HG03196 (cell line): Measurements from ENCODE around the gene SEH1L.
"Not testable (repeated sequence)": the region's sequence is repeated elsewhere in the genome, so short reads cannot be mapped to it uniquely, and the experiment has no call there.

ENCODE experiments used
- ATAC-seq: cut with Tn5 transposase; IDR thresholded peaks from one replicate; pipeline ENCODE4 v1.9.1; 2021; ENCODE audit not compliant: unreplicated experiment

Gene SEH1L

DNA sequence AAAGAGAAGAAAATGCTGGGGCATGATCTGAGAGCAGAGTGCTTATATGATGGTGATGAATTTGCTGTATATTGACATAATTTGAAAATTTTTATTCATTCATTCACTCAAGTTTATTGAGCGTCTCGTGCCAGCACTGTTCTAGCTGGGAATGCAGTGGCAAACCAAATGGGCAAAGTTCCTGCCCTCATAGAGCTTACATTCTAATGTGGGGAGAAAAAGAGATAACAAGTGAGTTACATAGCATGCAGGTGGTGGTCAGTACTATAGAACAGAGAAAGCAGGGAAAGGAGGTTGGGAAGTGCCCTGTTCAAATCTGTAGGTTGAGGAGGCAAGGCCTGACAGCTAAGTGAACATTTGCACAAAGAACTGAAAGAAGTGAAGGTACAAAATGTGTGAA, 47.6 kb downstream of the SEH1L start:
- no peak for ATAC-seq

DNA sequence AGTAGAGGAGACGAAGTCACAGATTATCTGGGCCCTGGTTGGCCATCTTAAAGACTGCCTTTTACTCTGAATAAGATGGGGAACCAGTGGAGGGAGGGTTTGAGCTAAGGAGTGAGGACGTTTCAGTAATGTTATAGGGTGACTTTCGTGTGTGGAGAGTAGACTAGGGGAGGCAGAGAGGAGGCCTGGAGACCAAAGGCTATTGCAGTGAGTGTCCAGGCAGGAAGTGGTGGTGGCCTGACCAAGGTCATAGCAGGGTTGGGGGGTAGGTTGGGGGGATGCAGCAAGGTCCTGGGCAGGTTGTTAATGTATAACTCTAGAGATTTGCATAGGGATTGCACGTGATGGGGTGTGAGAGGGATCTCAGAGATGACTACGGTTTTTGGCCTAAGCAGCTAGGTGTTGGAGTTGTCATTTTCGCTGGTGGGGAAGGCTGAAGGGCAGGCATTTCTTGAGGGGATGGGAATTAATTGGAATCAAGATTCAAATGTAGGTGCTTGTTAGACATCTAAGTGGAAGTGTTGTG, 48.2 kb downstream of the SEH1L start:
- no peak for ATAC-seq

DNA sequence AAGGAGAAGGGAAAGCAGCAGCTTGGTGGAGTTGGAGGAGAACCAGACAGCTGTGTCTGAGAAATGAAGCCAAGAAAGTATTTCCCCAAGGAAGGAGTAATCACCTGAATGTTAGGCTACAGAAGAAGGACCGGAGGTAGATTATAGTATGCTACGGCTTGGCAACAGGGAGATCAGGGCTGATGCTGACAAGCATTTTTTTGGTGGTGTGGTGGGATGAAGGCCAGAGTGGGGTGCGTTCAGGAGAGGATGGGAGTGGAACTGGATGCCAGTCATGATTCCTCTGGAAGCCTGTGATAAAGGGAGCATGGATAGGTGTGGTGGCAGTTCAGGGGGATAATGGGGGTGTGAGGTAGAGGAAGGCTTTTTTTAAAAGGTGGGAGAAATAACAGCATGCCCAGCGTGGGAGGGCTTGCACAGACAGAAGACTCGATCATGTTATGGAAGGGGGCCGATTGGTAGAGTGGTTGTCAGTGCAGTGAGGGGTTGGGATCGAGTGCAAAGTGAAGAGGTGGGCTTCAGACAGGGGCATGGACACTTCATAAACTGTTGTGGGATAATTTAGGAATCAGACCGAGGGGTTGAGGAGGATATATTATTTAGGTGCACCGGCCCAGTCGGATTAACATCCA, 49.0 kb downstream of the SEH1L start:
- no peak for ATAC-seq

DNA sequence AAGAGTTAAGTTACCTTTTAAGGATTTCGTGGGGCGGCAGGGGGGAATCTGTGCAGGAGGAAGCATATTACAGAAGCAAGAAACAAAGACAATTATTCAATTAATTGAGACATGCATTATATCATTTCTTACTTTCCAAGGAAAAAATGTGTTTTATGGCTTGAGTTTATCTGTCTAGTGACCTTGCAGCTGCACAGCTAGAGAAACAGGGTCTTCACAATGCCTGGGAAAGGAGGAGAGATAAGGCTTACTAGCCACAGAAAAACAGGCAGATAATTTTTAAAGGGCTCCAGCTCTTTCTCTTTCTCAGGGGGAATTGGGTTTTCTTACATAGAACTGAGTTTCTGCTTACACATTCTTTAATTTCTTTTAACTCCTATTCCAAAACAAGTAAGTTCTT, 49.5 kb downstream of the SEH1L start:
- not testable (repeated sequence) for ATAC-seq

DNA sequence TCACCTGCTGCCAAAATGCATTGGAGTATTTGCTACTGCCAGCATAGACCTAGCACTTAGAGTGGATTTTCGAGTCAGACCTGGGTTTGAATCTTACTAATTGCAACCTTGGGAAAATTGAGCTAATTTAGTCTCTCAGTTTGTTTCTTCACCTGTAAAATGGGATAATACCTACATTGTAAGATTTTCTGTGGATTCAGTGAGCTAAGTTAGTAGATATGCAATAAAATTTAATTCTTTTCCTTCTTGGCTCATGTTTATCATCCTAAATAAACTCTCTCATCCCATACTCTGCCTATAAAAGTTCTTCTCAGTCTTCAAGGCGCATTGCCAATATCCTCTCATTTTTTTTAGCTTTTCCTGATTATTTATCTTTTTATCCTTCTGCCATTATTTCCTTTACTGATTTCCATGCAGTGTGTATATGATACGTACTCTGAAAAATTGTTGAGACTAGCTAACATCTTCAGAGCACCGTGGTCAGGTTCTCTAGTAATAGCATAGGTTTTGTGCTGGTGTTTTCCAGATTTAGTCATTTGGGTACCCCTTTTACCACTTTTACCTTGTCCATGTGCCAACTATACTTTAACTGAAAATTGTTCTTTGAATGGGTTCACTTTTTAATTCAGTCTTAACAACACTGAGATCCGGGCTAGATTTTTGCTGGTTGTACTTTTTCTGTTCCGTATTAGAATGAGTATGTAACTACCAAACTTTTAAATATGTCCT, 50.7 kb downstream of the SEH1L start:
- ATAC-seq: no peak

DNA sequence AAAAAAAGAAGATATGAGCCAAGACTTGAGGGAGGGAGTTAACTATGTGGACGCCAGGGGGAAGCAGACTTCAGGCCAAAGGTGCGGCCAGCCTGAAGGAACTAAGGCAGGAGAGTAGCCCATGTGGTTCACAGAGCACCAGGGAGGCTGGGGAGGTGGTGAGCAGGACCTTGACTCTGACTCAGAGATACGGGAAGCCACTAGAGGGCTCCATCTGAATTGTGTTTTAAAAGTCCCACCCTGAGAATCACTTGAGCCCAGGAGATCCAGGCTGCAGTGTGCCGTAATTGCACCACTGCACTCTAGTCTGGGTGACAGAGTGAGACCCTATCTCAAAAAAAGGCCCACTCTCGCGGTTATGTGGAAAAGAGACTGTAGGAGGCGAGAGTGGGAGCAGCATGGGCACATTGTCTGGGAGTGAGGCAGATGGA, 55.7 kb downstream of the SEH1L start:
- ATAC-seq: no peak

DNA sequence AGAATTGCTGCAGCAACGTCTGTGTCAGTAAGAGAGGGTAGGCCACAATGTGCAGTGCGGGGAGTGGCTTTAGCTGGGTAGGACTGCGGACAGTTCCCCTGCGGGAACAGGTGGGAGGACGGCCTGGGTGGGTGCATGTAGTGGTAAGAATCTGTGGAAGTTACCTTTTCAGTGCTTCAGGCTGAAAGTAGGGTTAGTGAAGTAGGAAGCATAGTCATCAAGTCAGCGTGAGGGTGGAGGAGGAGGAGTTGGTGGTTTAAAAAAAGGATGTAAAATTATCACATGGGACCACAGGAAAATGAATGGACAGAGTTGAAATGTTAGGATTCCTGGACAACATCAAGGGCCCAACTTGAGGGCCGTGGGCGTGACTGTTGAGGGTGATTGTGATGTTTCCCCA, 56.6 kb downstream of the SEH1L start:
- no peak for ATAC-seq

DNA sequence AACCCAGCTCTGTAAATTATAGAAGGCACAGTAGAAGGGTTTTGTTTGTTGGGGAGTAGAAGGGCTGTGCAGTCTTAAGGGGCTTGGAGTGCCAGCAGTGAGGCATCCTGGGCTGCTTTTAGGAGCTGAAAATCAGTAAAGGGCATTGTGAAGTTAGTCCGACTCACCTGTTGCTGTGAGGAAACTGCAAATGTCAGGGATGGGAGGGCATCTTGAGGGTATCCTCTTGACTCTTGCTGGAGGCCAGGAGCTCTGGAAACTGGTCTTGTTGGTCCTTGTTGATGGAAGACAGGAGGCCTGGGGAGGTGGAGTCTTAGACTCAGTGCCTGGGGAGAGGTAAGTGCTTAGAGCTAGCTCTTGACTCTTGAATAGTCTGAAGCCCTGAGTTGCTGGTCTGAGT, 57.5 kb downstream of the SEH1L start:
- ATAC-seq: no peak

DNA sequence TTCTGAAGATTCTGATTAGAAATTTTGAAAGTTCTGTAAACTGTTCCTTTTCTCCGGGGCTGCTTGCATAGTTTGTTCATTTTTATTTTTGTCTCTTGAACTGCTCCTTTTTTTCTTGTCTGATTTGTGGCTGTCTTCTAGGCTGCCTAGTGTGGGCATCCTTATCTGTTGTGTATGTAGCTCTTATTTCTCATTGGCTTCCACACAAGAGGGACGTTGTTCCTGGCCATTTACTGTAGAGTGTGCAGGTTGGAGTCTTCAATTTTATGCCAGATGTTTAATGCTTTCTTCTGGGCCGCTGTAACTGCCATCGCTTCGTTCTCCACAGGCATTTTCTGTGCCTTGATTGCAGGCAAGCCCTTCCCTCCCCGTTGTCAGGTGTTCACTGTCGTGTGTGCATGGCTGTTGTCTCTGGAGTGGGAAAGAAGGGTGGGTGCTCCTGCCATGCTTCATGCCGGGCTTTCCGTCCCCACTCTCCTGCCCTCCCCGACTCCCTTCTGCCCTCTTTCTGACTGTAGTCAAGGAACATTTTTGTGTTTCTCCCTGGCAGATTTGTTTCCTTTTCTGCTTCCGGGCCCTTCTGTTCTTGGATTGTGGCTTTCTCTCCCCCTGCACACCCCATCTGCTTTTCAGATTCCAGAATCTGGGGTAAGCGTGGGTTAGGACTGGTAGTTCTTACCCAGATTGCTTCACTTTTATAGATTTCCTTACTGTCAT, 58.9 kb downstream of the SEH1L start:
- no peak for ATAC-seq

DNA sequence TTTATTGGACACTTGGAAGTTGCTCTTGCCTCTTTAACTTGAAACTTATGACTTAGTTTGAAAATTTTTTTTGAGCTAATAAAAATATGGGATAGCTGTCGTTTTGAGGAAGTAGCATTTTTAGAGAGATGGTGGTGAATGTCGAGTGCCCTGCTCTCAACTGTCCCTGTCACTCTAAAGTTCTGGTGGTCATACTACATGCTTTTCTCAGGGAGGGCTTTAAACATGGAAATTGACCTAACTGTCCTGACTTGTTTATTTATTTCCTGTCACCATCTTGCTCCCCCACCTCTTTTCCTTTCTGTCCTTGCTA, 59.4 kb downstream of the SEH1L start:
- ATAC-seq: no peak

DNA sequence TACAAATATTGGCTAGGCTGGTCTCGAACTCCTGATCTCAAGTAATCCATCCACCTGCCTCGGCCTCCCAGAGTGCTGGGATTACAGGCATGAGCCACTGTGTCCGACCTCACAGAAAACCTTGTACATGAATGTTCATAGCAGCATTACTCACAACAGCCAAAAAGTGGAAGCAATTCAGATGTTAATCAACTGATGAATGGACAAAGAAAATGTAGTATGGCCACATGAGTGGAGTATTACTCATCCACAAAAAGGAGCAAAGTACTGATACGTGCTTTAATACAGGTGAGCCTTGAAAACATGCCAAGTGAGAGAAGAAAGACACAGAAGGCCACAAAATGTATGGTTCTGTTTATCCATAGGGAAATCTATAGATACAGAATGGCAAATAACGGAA, 63.9 kb downstream of the SEH1L start:
- ATAC-seq: no peak

DNA sequence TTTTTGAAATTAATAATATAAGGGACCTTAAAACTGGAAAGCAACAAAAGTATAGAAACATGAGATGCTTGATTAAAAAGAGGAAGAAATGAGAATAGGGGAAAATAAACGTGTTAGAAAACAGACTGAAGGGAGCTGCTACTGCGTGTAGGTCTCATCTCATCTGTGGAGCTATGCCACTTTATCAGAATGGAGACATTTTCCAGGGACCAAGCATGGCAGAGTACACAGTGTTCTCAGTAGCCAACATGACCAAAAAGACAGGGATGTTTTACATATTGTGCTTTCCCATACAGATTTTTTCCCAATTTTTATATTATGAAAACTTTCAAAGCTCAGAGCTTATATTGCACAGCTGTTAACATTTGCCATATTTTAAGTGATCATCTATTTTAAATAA, 66.4 kb downstream of the SEH1L start:
- ATAC-seq: no peak

DNA sequence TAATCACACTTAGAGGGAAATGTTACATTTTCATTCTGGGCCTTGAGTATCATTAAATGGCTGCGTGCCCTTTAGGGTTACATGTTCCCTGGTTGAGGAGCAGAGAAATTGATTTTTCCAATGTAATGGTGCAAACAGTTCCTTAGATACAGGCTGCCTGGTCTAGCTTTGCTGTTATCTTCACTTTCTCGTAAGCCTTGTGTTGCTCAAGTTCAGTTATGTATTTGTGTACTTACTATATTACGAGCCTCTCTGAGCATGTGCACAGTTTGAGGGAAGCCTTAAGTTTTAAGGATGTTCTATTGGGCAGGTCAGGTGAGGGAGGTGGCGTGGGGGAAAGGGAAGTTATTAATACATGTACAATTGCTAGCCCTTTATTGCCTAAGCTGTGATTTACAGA, 67.0 kb downstream of the SEH1L start:
- ATAC-seq: no peak

DNA sequence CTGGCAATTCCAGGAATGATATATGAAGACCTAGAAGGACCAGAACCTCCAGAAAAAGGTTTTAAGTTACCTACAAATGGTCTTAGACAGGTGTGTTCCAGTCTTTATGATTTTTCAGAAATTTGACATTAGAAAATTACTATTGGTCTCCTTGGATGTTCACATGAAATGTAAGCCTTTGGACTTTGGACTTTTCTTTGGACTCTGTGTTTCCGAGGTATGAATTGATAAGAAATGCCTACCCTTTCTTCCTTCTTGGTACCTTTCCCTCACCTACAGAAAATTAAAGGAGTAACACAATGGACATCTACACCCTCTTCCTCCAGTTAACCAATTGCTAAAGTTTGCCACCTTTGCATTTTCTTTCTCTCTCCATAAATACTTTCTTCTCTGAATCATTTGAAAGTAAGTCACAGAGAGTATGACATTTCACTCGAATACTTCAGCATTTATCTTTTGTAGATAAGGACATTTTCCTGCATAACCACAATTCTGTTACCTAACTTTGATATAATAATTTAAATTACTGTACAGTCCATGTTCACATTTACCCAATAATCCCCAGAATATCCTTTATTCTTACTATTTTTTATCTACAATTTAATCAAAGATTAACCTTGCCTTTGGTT, 69.5 kb downstream of the SEH1L start:
- ATAC-seq: no peak

DNA sequence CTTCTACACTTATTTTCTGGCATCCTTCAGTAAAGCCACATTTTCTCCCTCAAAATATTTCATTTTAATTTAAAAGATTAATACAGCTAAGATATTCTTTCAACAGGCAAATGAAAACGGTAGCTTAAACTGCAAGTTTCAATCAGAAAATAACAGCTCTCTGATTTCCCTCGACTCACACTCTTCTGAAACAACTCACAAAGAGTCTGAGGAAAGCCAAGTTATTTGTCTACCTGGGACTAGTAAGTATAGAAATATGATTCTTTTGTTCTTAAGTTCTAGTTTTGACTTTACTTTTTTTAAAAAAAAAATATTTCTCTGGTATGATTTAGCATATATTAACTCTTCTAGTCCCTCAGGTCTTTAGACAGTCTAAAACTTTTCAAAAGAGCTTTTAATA, 70.6 kb downstream of the SEH1L start:
- no peak for ATAC-seq

DNA sequence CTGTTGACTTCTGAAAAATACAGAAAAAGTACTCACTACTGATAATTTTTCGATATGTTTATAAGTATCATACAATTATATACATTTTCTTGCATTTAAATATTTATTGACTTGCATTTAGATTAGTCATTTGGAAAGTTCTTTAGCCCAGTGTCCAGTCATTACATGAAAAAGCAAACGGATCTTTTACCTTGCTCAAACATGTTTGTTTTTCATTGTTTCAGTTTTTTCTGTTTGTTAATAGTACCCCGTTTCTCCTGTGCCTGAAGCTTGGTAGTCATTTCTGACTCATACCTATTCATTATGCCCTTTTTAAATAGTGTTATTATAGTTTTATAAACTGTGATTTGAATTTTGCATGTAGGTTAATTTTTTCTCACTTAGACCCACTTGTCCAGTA, 71.5 kb downstream of the SEH1L start:
- ATAC-seq: peak; percentile 63

DNA sequence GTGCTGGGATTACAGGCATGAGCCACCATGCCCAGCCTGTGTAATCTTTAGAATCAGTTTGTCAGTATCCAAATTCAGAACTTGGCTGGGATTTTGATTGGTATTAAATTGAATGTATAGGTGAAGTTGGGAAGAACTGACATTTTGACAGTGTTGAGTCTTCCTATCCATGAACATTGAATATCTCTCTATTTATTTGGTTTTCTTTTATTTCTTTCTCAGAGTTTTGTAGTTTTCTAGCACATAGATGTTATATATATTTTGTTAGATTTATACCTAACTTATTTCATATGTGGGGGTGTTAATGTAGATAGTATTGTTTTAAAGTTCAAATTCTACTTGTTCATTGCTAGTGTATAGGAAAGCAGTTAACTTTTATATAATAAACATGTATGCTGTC, 74.8 kb downstream of the SEH1L start:
- no peak for ATAC-seq

DNA sequence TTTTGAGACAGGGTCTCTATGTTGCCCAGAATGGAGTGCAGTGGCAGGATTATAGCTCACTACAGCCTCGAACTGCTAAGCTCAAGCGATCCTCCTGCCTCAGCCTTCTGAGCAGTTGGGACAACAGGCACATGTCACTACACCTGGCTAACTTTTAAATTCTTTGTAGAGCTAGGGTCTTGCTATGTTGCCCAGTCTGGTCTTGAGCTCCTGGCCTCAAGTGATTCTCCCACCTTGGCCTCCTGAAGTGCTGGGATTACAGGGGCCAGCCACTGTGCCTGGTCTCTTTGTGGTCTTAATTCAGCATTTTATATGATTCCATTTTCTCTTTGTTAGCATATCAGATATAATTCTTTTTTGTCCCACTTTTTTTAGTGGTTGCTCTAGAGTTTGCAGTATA, 77.4 kb downstream of the SEH1L start:
- ATAC-seq: no peak

DNA sequence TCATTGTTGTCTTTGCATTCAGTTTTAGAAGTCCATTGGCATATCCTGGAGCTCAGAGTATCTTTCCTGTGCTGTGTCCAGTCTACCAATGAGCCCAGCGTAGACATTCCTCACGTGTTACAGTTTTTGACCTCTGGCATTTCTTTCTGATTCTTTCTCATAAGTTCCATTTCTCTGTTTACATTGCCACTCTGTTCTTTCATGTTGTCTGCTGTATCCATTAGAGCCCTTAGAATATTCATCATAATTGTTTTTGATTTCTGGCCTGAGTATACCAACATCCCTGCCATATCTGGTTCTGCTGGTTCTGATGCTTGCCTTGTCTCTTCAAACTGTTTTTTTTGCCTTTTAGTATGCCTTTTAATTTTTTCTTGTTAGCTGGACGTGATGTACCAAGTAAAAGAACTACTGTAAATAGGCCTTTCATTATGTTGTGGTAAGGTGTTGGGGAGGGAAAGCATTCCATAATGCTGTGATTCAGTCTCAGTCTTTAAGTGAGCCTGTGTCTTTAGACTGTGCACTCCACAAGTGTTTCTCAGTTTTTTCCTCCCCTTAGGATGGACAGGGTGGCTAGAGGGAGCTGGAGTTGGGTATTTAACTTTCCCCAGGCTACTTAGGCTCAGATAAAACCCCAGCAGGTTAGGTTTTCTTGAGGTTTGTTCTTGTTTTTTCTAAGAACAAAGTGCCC, 78.9 kb downstream of the SEH1L start:
- ATAC-seq: no peak

DNA sequence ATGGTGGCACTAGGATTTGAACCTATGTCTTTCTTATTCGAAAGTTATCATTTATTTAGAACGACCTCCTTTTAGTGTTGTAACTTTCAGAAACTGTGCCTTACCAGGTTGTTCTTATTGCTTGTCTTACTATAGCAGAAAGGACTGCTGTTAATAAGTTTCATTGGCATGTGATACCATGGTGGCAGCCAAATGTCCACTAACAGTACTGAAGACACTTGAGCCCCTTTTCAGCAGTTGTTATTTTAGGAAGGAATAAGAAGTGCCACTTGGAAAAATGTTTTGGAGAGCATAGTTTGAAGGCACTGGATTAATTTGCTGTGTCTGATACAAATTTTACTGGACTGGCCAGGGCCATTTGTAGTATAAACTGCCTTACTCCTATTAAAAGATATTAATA, 81.1 kb downstream of the SEH1L start:
- no peak for ATAC-seq

DNA sequence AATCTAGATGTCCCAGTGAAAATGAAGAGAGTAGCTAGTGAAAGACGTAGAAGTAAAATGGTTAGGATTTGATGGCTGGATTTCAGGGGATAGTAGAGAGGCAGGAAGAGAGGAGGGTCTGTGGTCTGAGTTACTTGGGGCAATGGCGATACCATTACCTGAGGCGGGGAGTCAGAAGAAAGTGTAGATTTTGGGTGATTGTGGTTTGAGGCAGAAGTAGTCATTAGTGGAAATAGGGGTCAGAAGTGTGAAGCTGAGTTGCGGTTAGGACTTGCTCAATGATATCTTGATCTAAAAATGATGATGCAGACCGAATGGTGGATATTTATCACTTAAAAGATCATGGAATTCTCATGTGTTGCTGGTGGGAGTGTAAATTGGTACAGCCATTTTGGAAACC, 84.4 kb downstream of the SEH1L start:
- ATAC-seq: no peak
